ENCODE data around the gene MAP4K4. TPM values are rescaled to one million over a fixed set of nuclear protein-coding genes. Genes with fewer than 3 reads are reported as not detected.

Gene MAP4K4
- total RNA-seq, 2 donors from 2014 or later, result 53.5 to 75.8 TPM

Other genes with a start within 250 kb of the MAP4K4 start
- under 1 TPM; 0.32 to 0.38 TPM for gene RFX8, start 222.6 kb upstream of the MAP4K4 start, total RNA-seq